Ovary (tissue), 9 donors: Measurements from ENCODE around the gene SHISA7. TPM values are rescaled to one million over a fixed set of nuclear protein-coding genes. Genes with fewer than 3 reads are reported as not detected.

ENCODE experiments used
- DNase-seq, 5 donors: peaks; one replicate each; pipeline ENCODE4 v3.0.0-alpha.2; 2019 to 2020
- H3K27ac ChIP-seq, 2 donors: fragments of 200-600 bp; one replicate each; pipeline versions ENCODE4 v1.5.1 to v1.8.0; 2019 to 2022
- H3K27me3 ChIP-seq: fragments of 200-600 bp; one replicate; pipeline ENCODE4 v1.8.0; 2022
- H3K36me3 ChIP-seq: fragments of 200-600 bp; sonication (generic); one replicate; pipeline ENCODE4 v1.5.1; 2019
- H3K4me1 ChIP-seq: one replicate; pipeline ENCODE4 v1.8.1; 2013; ENCODE audit warnings: mild to moderate bottlenecking, moderate library complexity; ENCODE audit not compliant: insufficient read depth
- H3K4me3 ChIP-seq: fragments of 200-600 bp; sonication (generic); one replicate; pipeline ENCODE4 v1.5.1; 2017
- H3K9me3 ChIP-seq, 2 donors: fragments of 200-600 bp in 1 of 2; sonication (generic) in 1 of 2; one replicate each; pipeline versions ENCODE4 v1.5.1 to v1.8.1; 2013 to 2019; ENCODE audit warnings: mild to moderate bottlenecking in 1 of 2, moderate library complexity in 1 of 2
- CTCF ChIP-seq, 3 donors: fragments of 450-650 bp in 2 of 3; fragments of 200-600 bp in 1 of 3; IDR thresholded peaks; one replicate each; pipeline versions ENCODE4 v1.5.1 to v1.8.0; 2016 to 2022; ENCODE audit warnings: antibody characterized with exemption in 3 of 3, mild to moderate bottlenecking in 1 of 3
- EP300 ChIP-seq: sonication (generic); formaldehyde crosslinking; IDR thresholded peaks from one replicate; pipeline ENCODE4 v1.6.1; 2017; ENCODE audit warnings: antibody characterized with exemption
- POLR2A ChIP-seq: fragments of 450-650 bp; IDR thresholded peaks from one replicate; pipeline ENCODE4 v1.6.1; 2017; ENCODE audit warnings: antibody characterized with exemption, mild to moderate bottlenecking, moderate library complexity
- WGBS, 3 donors: extraction: QIAGEN DNeasy Blood & Tissue Kit in 1 of 3; methylation state at CpG; one replicate each; pipeline versions ENCODE4 v1.1.5 to v1.1.7; 2013 to 2017; 5-methylcytosine and 5-hydroxymethylcytosine counted together
- intact Hi-C, 4 donors: fragments of 100-400 bp; cut with DNase I; formaldehyde crosslinking; loops; one replicate each; pipeline versions ENCODE4 v1.11.0 to v1.15.1; 2022 to 2023
- polyA plus RNA-seq, 2 donors: library from polyadenylated mRNA; stranded (reverse); fragments of 200-250 nt in 1 of 2; fragments of 350-450 nt in 1 of 2; fragmentation: Illumina TruSeq in 1 of 2; extraction: RNeasy Lipid Tissue Mini Kit (QIAGEN cat#74804) in 1 of 2; gene quantifications; one replicate each; pipeline ENCODE4 v1.2.3, GENCODE V29; 2013 to 2014
- total RNA-seq, 7 donors: library from RNA; depleted of rRNA in 2 of 7; stranded (reverse); fragments of >200 nt in 2 of 7; fragmentation: NEBNext Ultra II Directional in 3 of 7; extraction: Animal tissue kit (Norgen Biotek cat#: 25700) in 3 of 7; gene quantifications; one replicate each; pipeline versions ENCODE4 v1.1.0 to v1.2.4, GENCODE V29; 2016 to 2023
- donor health status: DM: no; HTN: no; CAD: no; lungs with moderate emphysema.
- donor health status: DM: no; HTN: no; CAD: no.
- donor health status: Bipolar disorder and iron deficiency.
- donor health status: DM: yes; HTN: yes; CAD: no.
- donor health status: DM: no; HTN: no; CAD: no.
- donor health status: DM: yes; HTN: yes; CAD: no.

SHISA7 gene
- total and polyA plus RNA-seq, 9 donors: not detected

GRCh38 chr19:55391702-55392615 is 51.1 kb downstream of the SHISA7 start:
- no peak for TF ChIP-seq EP300
- TF ChIP-seq CTCF (IDR thresholded peaks at IDR 0.05): no peak
- no peak for TF ChIP-seq POLR2A
- intact Hi-C loops: no loop called here
- no peaks in the 10 kb centered on the region for H3K27me3 ChIP-seq
- DNase-seq: no peak
- no peaks in the 10 kb centered on the region for H3K36me3 ChIP-seq
- WGBS, 3 donors: 75 to 78% (median 76%) methylated on average over 18 of the region's 18 CpGs
- no peak overlapping the region for H3K4me3 ChIP-seq
- peaks cover 14% of the 10 kb centered on the region for H3K4me1 ChIP-seq
- H3K27ac ChIP-seq: no peak overlapping the region
- no peaks in the 10 kb centered on the region for H3K9me3 ChIP-seq

- Histone ChIP-seq H3K4me3 (no peak overlapping the region), H3K9me3 (no peaks in the 10 kb centered on the region), H3K27ac (no peak overlapping the region), H3K4me1 (peaks cover 19% of the 10 kb centered on the region), H3K36me3 (no peaks in the 10 kb centered on the region), H3K27me3 (no peaks in the 10 kb centered on the region)
- intact Hi-C loops: no loop called here
- TF ChIP-seq CTCF (IDR thresholded peaks at IDR 0.05): no peak
- no peak for TF ChIP-seq POLR2A
- TF ChIP-seq EP300: no peak
- no peak for DNase-seq
- WGBS, 3 donors: 75 to 76% (median 75%) methylated on average over 12 of the region's 12 CpGs
Observed at GRCh38 chr19:55391191-55391670, 51.9 kb downstream of the SHISA7 start.

- no peak overlapping the region for H3K27ac ChIP-seq
Observed at GRCh38 chr19:55390461-55390880, 52.6 kb downstream of the SHISA7 start.

More at GRCh38 chr19:55390461-55390880, 52.6 kb downstream of the SHISA7 start:
- Histone ChIP-seq H3K4me1 (peaks cover 19% of the 10 kb centered on the region), H3K9me3 (no peaks in the 10 kb centered on the region), H3K36me3 (no peaks in the 10 kb centered on the region), H3K27me3 (no peaks in the 10 kb centered on the region), H3K4me3 (no peak overlapping the region)
- intact Hi-C loops: no loop called here
- no peak for TF ChIP-seq POLR2A
- TF ChIP-seq CTCF (IDR thresholded peaks at IDR 0.05): no peak
- no peak for TF ChIP-seq EP300
- DNase-seq: no peak
- WGBS, 3 donors: 65 to 74% (median 74%) methylated on average over 7 of the region's 7 CpGs
